Esophagus muscularis mucosa (tissue), 3 donors: ENCODE measurements around the gene MAD2L2.

Experiments used
- POLR2A ChIP-seq: fragments of 450-650 bp; IDR thresholded peaks from one replicate; pipeline ENCODE4 v1.6.1; 2017; ENCODE audit warnings: antibody characterized with exemption, moderate library complexity, mild to moderate bottlenecking, low read depth
- TF ChIP-seq, protein P1 (sequence below), 3 experiments: fragments of 200-600 bp in 2 of 3; fragments of 450-650 bp in 1 of 3; sonication (generic) in 2 of 3; IDR thresholded peaks; one replicate each; pipeline ENCODE4 v1.5.1; 2017 to 2019; ENCODE audit warnings: antibody characterized with exemption in 3 of 3, mild to moderate bottlenecking in 2 of 3, moderate library complexity in 1 of 3

DNA sequence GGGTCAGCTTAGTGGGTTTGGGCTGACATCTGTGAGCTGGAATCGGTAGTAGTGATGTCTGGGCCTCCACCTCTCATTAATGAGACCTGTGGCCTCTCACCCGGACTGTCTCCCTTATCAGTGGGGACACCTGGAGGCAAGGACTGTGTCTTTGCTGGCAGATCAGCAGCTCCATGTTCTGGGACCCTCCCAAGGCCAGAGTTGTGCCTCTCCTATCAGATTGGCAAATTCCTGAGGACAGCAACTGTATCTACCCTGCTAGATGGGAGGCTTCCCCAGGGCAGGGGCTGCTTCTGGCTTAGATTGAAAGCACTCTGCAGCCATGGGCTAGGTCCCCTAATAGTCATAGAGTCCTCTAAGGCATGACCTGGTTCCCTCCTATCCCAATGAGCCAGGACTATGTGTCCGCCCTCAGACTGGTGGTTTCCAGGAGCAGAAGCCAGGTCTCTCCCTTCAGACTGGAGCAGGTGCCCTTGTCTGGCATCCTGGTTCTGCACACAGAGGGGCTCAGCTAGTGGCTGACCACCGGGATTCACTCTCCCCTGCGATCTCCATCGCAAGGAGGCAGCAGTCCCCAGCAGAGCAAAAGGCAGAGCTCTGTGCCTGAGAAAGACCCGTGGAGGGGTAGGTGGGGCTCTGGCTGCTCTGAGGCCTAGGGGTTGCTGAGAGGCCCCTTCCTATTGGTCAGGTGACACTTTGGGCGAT is 16.4 kb upstream of the MAD2L2 start:
- TF ChIP-seq, protein P1, sequence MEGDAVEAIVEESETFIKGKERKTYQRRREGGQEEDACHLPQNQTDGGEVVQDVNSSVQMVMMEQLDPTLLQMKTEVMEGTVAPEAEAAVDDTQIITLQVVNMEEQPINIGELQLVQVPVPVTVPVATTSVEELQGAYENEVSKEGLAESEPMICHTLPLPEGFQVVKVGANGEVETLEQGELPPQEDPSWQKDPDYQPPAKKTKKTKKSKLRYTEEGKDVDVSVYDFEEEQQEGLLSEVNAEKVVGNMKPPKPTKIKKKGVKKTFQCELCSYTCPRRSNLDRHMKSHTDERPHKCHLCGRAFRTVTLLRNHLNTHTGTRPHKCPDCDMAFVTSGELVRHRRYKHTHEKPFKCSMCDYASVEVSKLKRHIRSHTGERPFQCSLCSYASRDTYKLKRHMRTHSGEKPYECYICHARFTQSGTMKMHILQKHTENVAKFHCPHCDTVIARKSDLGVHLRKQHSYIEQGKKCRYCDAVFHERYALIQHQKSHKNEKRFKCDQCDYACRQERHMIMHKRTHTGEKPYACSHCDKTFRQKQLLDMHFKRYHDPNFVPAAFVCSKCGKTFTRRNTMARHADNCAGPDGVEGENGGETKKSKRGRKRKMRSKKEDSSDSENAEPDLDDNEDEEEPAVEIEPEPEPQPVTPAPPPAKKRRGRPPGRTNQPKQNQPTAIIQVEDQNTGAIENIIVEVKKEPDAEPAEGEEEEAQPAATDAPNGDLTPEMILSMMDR (IDR thresholded peaks at IDR 0.05), result no peak
- no peak for TF ChIP-seq POLR2A
